ENCODE data around the gene SAC3D1. TPM values are rescaled to one million over a fixed set of nuclear protein-coding genes. Genes with fewer than 3 reads are reported as not detected.

Gene SAC3D1
- 9.9 and 11.4 TPM in 2 replicates for total RNA-seq

DNA sequence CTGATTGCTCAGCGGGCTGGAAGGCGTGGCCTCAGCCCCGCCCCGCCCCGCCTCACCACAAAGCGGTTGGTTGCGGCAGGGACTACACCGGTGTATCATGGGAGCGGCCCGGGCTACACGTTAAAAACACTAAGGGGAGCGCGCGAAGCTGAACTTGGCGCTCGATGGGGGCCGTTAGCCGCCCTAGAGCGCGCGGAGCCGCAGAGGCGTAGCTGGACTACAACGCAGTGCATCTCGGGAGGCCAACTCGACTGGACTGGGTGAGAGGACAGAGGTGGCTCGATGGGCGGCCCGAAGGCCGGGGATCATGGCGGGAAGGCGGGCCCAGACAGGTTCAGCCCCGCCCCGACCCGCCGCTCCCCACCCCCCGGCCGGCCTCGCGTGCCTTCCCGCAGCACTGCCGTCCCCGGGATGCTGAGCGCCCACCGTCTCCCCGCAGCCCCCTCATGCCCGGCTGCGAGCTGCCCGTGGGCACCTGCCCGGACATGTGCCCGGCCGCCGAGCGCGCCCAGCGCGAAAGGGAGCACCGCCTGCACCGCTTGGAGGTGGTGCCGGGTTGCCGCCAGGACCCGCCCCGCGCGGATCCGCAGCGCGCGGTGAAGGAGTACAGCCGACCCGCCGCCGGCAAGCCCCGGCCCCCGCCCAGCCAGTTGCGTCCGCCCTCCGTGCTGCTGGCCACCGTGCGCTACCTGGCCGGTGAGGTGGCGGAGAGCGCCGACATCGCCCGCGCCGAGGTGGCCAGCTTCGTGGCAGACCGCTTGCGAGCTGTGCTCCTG is at the start of gene SAC3D1:
Gene SAC3D1, plus strand, starts transcription at position 364 of the 776 bp plus-strand sequence. Its CDS starts 83 bp downstream, at position 447.

DNA sequence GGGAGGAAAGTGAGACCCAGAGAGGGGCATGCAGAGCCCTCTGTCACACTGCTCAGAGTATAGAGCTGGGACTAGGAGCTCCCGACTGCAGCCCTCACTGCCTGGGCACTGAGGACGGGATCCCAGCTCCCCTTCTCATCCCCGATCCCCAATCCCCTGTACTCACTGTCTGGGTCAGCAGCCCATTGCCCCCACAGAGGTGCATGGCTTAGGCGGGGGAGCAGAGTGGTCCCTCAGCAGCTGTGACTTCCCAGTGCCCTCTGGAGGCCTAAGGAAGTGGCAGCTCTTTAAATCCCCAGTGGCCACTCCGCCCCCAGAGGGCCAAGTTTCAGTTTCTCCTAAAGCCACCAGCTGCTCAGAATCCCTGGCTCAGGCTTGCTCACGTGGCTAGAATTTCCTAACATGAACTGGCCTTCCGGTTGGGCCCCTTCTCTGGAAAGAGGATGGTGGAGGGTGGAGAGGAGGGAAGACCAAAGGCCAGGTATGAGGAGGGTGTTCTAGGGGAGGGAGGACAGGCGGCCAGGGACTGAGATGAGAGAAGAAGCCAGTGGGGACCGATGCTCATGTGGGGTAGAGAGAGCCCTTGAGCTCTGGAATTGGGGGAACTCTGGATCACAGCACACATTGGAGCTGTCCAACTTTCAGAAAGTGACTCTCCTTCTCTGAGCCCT is 44.2 kb upstream of the SAC3D1 start, which contains the start of gene BATF2:
Gene BATF2, minus strand, starts transcription at position 262 of the 671 bp plus-strand sequence. Its CDS starts 57 bp downstream, at position 205.

DNA sequence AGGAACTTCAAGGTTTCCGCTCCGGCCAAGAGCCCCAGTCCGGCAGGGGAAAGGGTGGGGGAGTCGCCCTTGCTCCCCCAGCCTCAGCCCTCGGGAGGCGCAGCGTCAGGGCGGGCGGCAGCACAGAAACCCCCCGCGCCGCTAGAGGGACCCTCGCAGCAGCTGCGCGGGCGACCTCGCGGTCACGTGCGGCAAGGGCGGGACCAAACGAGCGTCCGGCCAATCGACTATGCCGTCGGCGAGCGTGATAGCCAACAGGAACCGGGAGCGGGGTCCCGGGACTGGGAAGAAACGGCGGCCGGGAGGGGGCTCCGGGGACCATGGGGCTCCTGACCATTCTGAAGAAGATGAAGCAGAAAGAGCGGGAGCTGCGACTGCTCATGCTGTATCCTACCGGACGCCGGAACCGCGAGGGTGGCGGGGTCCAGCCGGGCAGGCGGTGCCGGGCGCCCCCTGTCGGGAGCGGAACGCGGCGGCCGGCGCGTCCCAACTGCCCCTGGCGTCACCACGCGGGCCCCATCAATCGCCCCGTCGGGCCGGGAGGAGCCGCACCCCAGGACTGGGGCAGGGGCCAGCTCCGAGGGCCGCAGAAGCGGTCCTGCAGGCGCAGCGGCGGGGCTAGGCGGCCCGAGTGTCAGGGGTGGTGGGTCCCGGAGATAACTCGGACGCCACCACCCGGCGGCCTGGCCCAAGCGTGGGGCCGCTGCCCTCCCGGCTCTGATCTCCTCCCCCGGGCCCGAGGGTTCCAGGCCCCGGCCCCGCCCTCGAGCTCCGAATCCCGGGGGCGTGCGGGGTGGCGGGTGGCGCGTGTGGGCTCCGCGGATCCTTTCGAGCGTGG is 26.9 kb upstream of the SAC3D1 start, which contains the start of gene ARL2:
Gene ARL2, plus strand, starts transcription at position 273 of the 838 bp plus-strand sequence. Its CDS starts 48 bp downstream, at position 321.

DNA sequence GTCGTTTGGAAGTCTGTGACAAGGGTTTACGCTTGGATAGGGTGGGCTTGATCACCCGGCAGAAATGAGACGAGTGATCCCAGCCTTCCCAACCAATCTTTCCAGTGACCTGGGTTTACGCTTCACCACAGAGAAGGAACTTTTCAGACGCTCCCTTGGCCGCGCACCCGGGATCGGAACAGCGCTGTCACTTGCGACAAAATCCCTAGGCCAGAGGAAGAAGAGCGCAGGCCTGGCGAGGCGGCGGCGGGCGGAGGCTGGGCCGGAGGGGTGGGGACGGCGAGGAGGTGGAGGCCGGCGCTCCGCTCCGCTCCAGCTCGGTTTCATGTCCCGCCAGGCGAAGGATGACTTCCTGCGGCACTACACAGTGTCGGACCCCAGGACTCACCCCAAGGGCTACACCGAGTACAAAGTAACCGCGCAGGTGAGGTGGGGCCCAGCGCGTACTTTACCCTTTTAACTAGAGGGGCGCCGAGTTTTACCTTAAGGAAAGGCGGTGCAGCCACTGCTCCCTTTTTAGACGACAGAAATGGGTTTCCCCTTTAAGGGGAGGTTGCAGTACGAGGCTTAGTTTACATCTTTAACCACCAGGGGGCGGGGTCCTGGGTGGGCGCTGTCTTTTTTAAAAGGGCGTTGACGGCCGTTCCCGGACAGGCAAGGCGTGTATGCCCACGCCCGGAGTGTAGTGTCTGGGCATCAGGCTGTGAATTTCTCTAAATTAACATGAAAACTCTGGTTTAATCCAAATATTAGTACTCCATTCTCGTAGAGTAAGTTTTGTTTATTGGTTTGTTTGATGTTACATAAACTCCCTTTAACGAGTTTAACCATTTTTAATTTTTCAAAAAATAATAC is 13.6 kb upstream of the SAC3D1 start, which contains the start of gene SNX15:
Gene SNX15, plus strand, starts transcription at position 227 of the 855 bp plus-strand sequence. Its CDS starts 99 bp downstream, at position 326.

DNA sequence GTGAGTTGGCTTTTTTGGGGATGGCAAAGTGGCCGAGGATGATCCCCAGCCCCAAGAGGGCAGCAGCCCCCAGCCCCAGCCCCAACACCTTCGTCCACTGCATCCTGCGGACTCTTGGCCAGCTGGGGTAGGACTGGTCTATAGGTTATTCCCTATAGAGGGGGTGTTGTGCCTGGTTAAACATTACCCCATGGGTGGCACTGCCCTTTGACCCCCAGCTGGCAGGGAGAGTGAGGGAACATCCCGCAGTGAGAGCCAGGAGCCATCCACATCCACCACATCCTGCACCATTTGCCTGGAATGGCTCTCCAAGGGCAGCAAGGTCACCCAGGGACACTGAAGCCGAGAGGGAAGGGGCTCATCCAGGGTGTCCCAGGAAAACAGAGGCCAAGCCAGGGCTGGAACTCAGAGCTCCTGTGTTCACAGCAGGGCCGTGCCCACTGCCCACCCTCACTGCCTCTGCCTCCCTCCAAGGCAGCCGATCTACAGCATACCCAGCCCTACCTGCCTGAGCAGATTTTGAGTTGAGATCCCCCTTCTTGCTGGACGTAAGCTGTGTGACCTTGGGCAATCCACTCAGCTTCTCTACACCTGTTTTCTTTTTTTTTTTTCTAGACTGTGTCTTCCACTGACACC is 17.5 kb downstream of the SAC3D1 start, which contains the start of gene NAALADL1:
Gene NAALADL1, minus strand, starts transcription at position 135 of the 636 bp plus-strand sequence. Its CDS starts 32 bp downstream, at position 103.

DNA sequence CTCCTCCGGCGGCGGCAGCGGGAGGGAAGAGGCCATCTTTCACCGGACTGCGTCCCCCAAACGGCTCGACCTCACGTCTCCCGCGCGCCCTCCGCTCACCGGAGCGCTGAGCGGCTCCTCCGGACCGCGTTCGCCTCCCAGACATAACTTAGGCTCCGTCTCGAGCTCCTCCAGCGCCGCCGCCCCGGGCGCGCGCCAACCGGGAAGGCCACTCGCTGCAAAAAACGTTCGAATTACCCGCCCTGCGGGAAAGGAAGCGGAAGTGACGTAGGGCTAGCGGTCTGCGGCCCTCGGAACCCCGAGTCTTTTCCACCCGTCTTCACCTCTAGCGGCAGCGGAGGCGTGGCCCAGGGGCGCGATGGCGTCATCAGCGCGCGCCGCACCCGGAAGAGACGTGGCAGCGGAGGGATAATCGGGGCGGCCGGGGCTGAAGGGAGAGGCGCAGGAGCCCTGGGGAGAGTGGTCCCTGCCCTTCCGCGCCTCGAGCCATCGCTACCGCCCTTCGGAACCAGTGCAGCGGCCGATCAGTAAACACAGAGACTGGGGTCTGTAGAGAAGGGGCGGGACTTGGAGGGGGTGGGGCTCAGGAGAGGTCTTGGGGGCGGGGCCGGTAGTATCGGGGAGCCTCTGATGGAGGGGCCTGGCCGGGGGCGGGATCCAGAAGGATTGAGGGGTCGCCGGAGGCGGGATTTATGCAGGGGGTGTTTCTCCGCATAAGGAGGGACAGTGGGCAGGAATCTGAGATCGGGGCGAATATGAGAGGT is 43.0 kb downstream of the SAC3D1 start, which contains the start of the genes CDCA5 and ZFPL1:
Gene CDCA5, minus strand, starts transcription at position 207 of the 764 bp plus-strand sequence. Its CDS starts 62 bp downstream, at position 145.
Gene ZFPL1, plus strand, starts transcription at position 389 of the 764 bp plus-strand sequence. CDS start 477 bp downstream, outside the sequence.

Other genes starting within 250 kb of the SAC3D1 start
- 26.5 and 28.4 TPM in 2 replicates for gene MAP4K2, start 238.0 kb upstream of the SAC3D1 start, total RNA-seq
- 15.1 and 19.8 TPM in 2 replicates for gene MEN1, start 230.7 kb upstream of the SAC3D1 start, total RNA-seq
- 0.09 and 0.18 TPM in 2 replicates for gene CDC42BPG, start 196.6 kb upstream of the SAC3D1 start, total RNA-seq
- 99.0 and 121 TPM in 2 replicates for gene EHD1, start 162.6 kb upstream of the SAC3D1 start, total RNA-seq
- 8.3 and 11.4 TPM in 2 replicates for gene ATG2A, start 124.0 kb upstream of the SAC3D1 start, total RNA-seq
- gene PPP2R5B, start 116.5 kb upstream of the SAC3D1 start, total RNA-seq = 5.6 and 14.5 TPM in 2 replicates
- gene GPHA2, start 105.3 kb upstream of the SAC3D1 start, total RNA-seq = not detected in 2 replicates
- not detected in 2 replicates for gene MAJIN, start 69.1 kb upstream of the SAC3D1 start, total RNA-seq
- 0.36 and 0.75 TPM in 2 replicates for gene BATF2, start 44.2 kb upstream of the SAC3D1 start, total RNA-seq
- 88.1 and 122 TPM in 2 replicates for gene ARL2, start 27.1 kb upstream of the SAC3D1 start, total RNA-seq
- gene SNX15, start 13.8 kb upstream of the SAC3D1 start, total RNA-seq = 11.2 and 14.8 TPM in 2 replicates
- gene NAALADL1, start 17.3 kb downstream of the SAC3D1 start, total RNA-seq = 6.1 and 12.3 TPM in 2 replicates
- 4.2 and 7.7 TPM in 2 replicates for gene CDCA5, start 42.8 kb downstream of the SAC3D1 start, total RNA-seq
- 25.0 and 28.2 TPM in 2 replicates for gene ZFPL1, start 43.0 kb downstream of the SAC3D1 start, total RNA-seq
- 193 and 216 TPM in 2 replicates for gene VPS51, start 55.0 kb downstream of the SAC3D1 start, total RNA-seq
- gene TM7SF2, start 70.7 kb downstream of the SAC3D1 start, total RNA-seq = 8.0 and 10.9 TPM in 2 replicates
- 7.1 and 9.4 TPM in 2 replicates for gene ZNHIT2, start 76.5 kb downstream of the SAC3D1 start, total RNA-seq
- gene FAU, start 80.9 kb downstream of the SAC3D1 start, total RNA-seq = 535 and 549 TPM in 2 replicates
- 31.3 and 37.8 TPM in 2 replicates for gene MRPL49, start 81.1 kb downstream of the SAC3D1 start, total RNA-seq
- gene SYVN1, start 93.3 kb downstream of the SAC3D1 start, total RNA-seq = 5.5 and 12.2 TPM in 2 replicates
- gene SPDYC, start 129.0 kb downstream of the SAC3D1 start, total RNA-seq = not detected in 2 replicates
- 81.0 and 91.3 TPM in 2 replicates for gene CAPN1, start 140.7 kb downstream of the SAC3D1 start, total RNA-seq
- gene POLA2, start 220.8 kb downstream of the SAC3D1 start, total RNA-seq = 5.9 and 6.7 TPM in 2 replicates

All from endothelial cell of coronary artery (primary cell).